ENCODE measurements around the gene WASHC2C. TPM values are rescaled to one million over a fixed set of nuclear protein-coding genes. Genes with fewer than 3 reads are reported as not detected.
"Not testable (repeated sequence)": the region's sequence is repeated elsewhere in the genome, so short reads cannot be mapped to it uniquely, and the experiment has no call there.

WASHC2C gene, protein sequence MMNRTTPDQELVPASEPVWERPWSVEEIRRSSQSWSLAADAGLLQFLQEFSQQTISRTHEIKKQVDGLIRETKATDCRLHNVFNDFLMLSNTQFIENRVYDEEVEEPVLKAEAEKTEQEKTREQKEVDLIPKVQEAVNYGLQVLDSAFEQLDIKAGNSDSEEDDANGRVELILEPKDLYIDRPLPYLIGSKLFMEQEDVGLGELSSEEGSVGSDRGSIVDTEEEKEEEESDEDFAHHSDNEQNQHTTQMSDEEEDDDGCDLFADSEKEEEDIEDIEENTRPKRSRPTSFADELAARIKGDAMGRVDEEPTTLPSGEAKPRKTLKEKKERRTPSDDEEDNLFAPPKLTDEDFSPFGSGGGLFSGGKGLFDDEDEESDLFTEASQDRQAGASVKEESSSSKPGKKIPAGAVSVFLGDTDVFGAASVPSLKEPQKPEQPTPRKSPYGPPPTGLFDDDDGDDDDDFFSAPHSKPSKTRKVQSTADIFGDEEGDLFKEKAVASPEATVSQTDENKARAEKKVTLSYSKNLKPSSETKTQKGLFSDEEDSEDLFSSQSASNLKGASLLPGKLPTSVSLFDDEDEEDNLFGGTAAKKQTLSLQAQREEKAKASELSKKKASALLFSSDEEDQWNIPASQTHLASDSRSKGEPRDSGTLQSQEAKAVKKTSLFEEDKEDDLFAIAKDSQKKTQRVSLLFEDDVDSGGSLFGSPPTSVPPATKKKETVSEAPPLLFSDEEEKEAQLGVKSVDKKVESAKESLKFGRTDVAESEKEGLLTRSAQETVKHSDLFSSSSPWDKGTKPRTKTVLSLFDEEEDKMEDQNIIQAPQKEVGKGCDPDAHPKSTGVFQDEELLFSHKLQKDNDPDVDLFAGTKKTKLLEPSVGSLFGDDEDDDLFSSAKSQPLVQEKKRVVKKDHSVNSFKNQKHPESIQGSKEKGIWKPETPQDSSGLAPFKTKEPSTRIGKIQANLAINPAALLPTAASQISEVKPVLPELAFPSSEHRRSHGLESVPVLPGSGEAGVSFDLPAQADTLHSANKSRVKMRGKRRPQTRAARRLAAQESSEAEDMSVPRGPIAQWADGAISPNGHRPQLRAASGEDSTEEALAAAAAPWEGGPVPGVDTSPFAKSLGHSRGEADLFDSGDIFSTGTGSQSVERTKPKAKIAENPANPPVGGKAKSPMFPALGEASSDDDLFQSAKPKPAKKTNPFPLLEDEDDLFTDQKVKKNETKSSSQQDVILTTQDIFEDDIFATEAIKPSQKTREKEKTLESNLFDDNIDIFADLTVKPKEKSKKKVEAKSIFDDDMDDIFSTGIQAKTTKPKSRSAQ (N-terminal part only)
- total RNA-seq: 10 to 100 TPM; 33.8 to 43.3 TPM

DNA sequence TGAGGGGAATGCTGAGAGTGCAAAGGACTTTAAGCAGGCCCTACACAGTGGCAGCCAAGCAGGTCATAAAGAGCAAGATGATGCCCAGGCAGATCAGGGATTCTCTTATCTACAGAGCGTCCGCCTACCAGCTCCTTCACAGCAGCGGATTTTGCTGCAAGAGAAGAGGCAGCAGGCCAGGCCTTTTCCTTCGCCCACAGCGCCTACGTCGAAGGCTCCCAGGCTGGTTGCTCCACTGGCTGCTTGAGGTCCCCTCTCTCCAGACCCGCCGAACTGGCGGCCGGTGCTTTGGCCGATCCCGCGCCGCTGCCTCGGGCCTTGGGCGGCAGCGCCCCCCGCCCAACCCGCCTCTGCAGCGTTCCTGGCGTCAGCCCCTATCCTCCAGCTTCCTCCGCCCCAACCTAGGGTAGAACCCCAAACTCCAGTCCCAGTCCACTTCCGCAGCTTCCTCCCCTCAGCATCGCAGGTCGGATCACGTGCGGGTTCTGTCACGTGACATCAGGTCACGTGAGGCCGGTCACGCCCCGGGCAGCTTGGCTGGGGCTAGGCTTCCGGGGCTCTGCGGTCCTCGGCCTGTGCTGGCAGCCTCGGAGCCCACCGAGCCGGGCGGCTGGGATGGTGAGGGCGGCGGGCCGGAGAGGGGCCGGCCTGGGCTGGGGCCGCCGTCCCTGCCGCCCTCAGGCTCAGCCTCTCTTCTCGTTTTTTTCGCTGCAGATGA is at the start of gene WASHC2C:
TSS of gene WASHC2C (plus strand) at position 564 of the 718 bp plus-strand sequence. CDS start at position 616, 52 bp downstream.
- not testable (repeated sequence) for H3K27me3 Mint-ChIP-seq, H3K9me3 Mint-ChIP-seq, H3K4me1 Mint-ChIP-seq
- Mint-ChIP-seq H3K27ac (peak within 1 kb of the TSS; percentile 72), H3K36me3 (ENCODE audit: low read depth) (peaks cover 25% of the 10 kb centered on the region), H3K4me3 (peak within 1 kb of the TSS; percentile 74)
- ATAC-seq (replicated peaks): peak; percentile 96

DNA sequence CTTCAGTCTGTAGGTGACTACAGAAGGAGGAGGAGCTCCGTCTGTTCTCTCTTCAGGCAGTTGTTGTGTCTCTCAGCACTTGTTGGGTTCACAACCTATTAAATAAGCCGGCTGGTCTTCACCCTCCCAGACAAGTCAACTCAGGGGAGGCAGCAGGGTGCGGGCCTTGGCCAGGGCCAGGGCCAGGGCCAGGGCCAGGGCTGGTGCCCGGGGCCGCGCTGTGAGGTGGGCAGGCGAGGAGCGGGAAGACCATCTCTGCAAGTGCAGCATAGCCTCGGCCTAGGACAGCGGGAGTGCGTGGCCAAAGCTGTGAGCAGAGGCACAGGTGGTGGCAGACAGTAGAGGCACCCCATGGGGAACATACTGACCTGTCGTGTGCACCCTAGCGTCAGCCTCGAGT is 48.6 kb upstream of the WASHC2C start:
- H3K36me3 Mint-ChIP-seq (ENCODE audit: low read depth); ATAC-seq (replicated peaks); H3K27me3 Mint-ChIP-seq; H3K4me3 Mint-ChIP-seq; H3K4me1 Mint-ChIP-seq; H3K27ac Mint-ChIP-seq; H3K9me3 Mint-ChIP-seq: not testable (repeated sequence)

GRCh38 chr10:45710200-45710796 is 16.8 kb upstream of the WASHC2C start:
- not testable (repeated sequence) for H3K4me1 Mint-ChIP-seq; H3K27me3 Mint-ChIP-seq; H3K27ac Mint-ChIP-seq; H3K9me3 Mint-ChIP-seq; H3K36me3 Mint-ChIP-seq (ENCODE audit: low read depth); H3K4me3 Mint-ChIP-seq
- ATAC-seq (replicated peaks): peak; percentile 21

DNA sequence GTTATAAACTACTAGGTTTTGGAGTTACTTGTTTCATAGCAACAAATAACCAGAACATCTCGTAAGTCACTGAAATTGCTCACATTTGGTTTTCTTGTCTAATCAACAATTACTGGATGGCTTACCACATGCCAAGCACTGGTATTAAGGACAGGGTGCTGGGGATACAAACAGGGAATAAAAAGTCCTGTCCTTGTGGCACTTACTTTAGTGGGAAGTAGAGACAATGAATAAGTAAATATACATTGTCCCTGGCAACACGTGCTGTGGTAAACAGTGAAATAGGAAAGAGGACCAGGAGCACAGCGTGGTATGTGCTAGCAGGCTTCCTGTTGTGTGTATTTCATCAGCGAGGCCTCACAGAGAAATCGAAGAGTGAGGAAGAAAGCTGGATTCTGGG is 15.8 kb upstream of the WASHC2C start:
- not testable (repeated sequence) for H3K4me3 Mint-ChIP-seq; H3K9me3 Mint-ChIP-seq; H3K27me3 Mint-ChIP-seq; ATAC-seq (replicated peaks); H3K36me3 Mint-ChIP-seq (ENCODE audit: low read depth); H3K4me1 Mint-ChIP-seq; H3K27ac Mint-ChIP-seq

DNA sequence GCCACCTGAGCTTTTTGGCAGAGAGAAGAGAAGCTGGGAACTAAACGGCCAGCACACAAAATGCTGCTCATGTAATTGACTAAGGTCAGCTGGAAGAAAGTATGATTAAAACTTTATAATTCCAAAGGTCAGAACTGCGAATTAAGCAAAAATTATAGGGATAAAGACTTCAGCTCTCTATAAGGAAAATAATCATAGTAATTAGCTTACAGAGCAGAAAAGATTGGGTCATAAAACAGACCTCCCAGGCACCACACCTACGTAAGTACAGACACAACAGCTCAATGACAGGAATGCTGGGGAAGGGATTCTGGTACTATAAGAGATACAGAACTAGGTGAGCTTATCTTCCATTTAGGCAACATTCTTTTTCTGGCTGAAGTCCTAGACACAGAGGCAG is 10.0 kb upstream of the WASHC2C start:
- H3K9me3 Mint-ChIP-seq; H3K4me1 Mint-ChIP-seq; H3K27me3 Mint-ChIP-seq; H3K27ac Mint-ChIP-seq; H3K4me3 Mint-ChIP-seq; ATAC-seq (replicated peaks); H3K36me3 Mint-ChIP-seq (ENCODE audit: low read depth): not testable (repeated sequence)

GRCh38 chr10:45717642-45718041 is 9.4 kb upstream of the WASHC2C start:
- H3K9me3 Mint-ChIP-seq; H3K27ac Mint-ChIP-seq; H3K4me3 Mint-ChIP-seq; H3K27me3 Mint-ChIP-seq; ATAC-seq (replicated peaks); H3K4me1 Mint-ChIP-seq; H3K36me3 Mint-ChIP-seq (ENCODE audit: low read depth): not testable (repeated sequence)

- H3K9me3 Mint-ChIP-seq; H3K27me3 Mint-ChIP-seq; ATAC-seq (replicated peaks); H3K4me3 Mint-ChIP-seq; H3K36me3 Mint-ChIP-seq (ENCODE audit: low read depth); H3K4me1 Mint-ChIP-seq; H3K27ac Mint-ChIP-seq: not testable (repeated sequence)
Observed at GRCh38 chr10:45721503-45721902, 5.6 kb upstream of the WASHC2C start.

GRCh38 chr10:45723851-45724250 is 3.2 kb upstream of the WASHC2C start:
- H3K9me3 Mint-ChIP-seq; ATAC-seq (replicated peaks); H3K4me3 Mint-ChIP-seq; H3K4me1 Mint-ChIP-seq; H3K27me3 Mint-ChIP-seq; H3K36me3 Mint-ChIP-seq (ENCODE audit: low read depth); H3K27ac Mint-ChIP-seq: not testable (repeated sequence)

DNA sequence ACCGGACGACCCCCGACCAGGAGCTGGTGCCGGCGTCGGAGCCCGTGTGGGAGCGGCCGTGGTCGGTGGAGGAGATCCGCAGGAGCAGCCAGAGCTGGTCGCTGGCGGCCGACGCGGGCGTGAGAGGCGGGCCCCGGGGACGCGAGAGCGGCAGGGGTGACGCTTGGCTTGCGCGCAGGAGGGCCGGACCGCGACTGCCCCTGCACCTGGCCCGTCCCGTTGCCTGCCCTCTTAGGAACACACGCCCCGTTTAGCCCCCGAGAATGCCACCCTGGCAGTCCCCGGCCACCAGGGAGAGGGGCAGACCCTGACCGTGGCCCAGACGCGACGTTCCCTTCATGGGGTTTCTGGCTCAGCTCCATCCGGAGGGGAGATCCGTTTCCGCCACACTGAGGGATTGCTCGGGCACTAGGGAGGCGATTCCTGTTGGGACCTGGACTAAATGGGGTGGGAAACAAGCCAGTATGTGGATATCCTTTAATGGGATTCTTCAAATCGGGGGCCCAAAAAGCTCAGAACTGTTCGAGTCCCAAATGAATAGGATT is 427 bp downstream of the WASHC2C start:
- not testable (repeated sequence) for H3K4me1 Mint-ChIP-seq, H3K9me3 Mint-ChIP-seq, H3K27me3 Mint-ChIP-seq
- peak overlapping the region; percentile 74 for H3K4me3 Mint-ChIP-seq
- H3K27ac Mint-ChIP-seq: peak overlapping the region; percentile 66
- peak; percentile 75 for ATAC-seq (replicated peaks)
- H3K36me3 Mint-ChIP-seq (ENCODE audit: low read depth): peaks cover 31% of the 10 kb centered on the region

DNA sequence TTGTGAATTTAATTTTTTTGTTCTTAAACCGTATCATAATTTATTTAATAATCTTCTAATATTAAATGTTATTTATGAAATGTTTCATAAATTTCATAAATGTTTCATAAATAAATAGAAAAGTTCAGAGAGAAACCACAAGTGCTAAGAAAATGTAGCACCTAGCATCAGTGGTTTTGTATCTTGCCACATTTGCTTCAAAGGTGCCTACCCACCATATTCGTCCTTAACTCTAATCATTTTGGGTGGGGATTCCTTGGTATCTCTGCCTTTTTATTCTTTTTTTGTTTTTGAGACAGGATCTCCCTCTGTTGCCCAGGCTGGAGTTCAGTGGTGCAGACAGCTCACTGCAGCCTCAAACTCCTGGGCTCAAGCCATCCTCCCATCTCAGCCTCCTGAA is 7.4 kb downstream of the WASHC2C start:
- H3K27ac Mint-ChIP-seq; H3K4me1 Mint-ChIP-seq; H3K9me3 Mint-ChIP-seq; ATAC-seq (replicated peaks); H3K4me3 Mint-ChIP-seq; H3K27me3 Mint-ChIP-seq: not testable (repeated sequence)
- peaks cover 30% of the 10 kb centered on the region for H3K36me3 Mint-ChIP-seq (ENCODE audit: low read depth)

DNA sequence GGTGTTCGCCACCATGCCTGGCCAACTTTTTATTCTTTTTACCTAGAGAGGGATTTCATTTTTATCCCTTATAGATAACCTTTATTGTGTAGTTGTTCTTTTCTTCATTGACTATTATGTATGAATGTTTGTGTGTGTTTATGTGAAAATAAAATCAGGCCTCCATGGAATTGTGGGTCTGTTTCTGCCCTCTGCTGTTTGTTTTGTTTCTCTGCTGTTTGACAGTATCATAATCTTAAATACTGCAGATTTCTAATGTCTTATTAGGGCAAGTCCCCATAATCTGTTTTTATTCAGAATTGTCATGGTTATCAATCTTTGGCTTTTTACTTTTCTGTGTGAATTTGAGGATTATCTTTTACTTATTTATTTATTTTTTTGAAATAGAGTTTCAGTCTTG is 7.8 kb downstream of the WASHC2C start:
- H3K36me3 Mint-ChIP-seq (ENCODE audit: low read depth): peaks cover 29% of the 10 kb centered on the region
- not testable (repeated sequence) for H3K4me1 Mint-ChIP-seq; H3K4me3 Mint-ChIP-seq; H3K9me3 Mint-ChIP-seq; H3K27ac Mint-ChIP-seq; ATAC-seq (replicated peaks); H3K27me3 Mint-ChIP-seq

DNA sequence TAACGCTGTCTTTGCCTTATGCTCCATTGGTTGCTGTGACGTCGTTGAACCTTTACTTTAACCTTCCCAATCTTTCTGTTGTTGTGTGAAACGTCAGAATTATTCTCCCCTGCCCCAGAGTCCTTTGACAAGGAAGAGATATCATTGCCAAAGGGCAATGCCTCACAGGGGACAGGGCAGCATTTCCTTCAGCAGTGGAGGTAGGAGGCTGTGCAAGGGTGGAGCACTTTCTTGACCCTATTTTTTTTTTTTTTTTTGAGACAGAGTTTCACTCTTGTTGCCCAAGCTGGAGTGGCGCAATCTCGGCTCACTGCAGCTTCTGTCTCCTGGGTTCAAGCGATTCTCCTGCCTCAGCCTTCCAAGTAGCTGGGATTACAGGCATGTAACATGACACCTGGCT is 14.5 kb downstream of the WASHC2C start:
- not testable (repeated sequence) for H3K9me3 Mint-ChIP-seq; ATAC-seq (replicated peaks); H3K4me1 Mint-ChIP-seq; H3K4me3 Mint-ChIP-seq; H3K27me3 Mint-ChIP-seq; H3K27ac Mint-ChIP-seq
- peaks cover 29% of the 10 kb centered on the region for H3K36me3 Mint-ChIP-seq (ENCODE audit: low read depth)

- peaks cover 34% of the 10 kb centered on the region for H3K36me3 Mint-ChIP-seq (ENCODE audit: low read depth)
- H3K9me3 Mint-ChIP-seq; H3K27me3 Mint-ChIP-seq; H3K4me1 Mint-ChIP-seq; H3K27ac Mint-ChIP-seq; ATAC-seq (replicated peaks); H3K4me3 Mint-ChIP-seq: not testable (repeated sequence)
Observed at GRCh38 chr10:45742014-45742413, 14.9 kb downstream of the WASHC2C start.

All from activated T-helper 17 cell treated with anti-CD3 and anti-CD28 coated beads, Interleukin-2, amount 50 U/mL, for 72 hours (primary cell).